Keratinocyte (primary cell): ENCODE results near the gene UNG. TPM values are rescaled to one million over a fixed set of nuclear protein-coding genes. Genes with fewer than 3 reads are reported as not detected.

Source experiments
- DNase-seq: peaks from one replicate; pipeline ENCODE4 v3.0.0-alpha.2; 2011; ENCODE audit warnings: low read depth, missing footprints, low spot score
- FAIRE-seq: peaks from 2 replicates; lab custom pipeline; 2011; peaks lifted over from hg19 to GRCh38; lab: Jason Lieb, UNC
- H2AFZ ChIP-seq: 2 replicates; pipeline ENCODE4 v1.6.0; 2012; ENCODE audit warnings: low read length, control low read depth, inconsistent platforms; ENCODE audit not compliant: control insufficient read depth
- H3K27ac ChIP-seq: 2 replicates; pipeline ENCODE4 v1.5.1; 2011; ENCODE audit warnings: low read length; ENCODE audit not compliant: control insufficient read depth, insufficient read depth
- H3K27me3 ChIP-seq: 3 replicates; pipeline ENCODE4 v1.6.0; 2011; ENCODE audit warnings: low read length; ENCODE audit not compliant: control insufficient read depth, insufficient read depth; ENCODE audit errors: extremely low read depth
- H3K36me3 ChIP-seq, 2 experiments: 2 replicates in 1 of 2; 3 replicates in 1 of 2; pipeline ENCODE4 v1.5.1; 2011; ENCODE audit warnings: low read length in 2 of 2, mild to moderate bottlenecking in 1 of 2; ENCODE audit not compliant: control insufficient read depth in 2 of 2, insufficient read depth in 2 of 2; ENCODE audit errors: extremely low read depth in 1 of 2
- H3K4me1 ChIP-seq: 3 replicates; pipeline ENCODE4 v1.5.1; 2011; ENCODE audit warnings: low read length; ENCODE audit not compliant: control insufficient read depth, insufficient read depth; ENCODE audit errors: extremely low read depth
- H3K4me2 ChIP-seq: 3 replicates; pipeline ENCODE4 v1.6.0; 2011; ENCODE audit warnings: low read depth, low read length; ENCODE audit not compliant: control insufficient read depth, insufficient read depth; ENCODE audit errors: extremely low read depth
- H3K4me3 ChIP-seq, 3 experiments: fragments of 200-600 bp in 1 of 3; sonication (generic) in 1 of 3; 2 replicates in 2 of 3; 3 replicates in 1 of 3; pipeline ENCODE4 v1.5.1; 2011 to 2016; ENCODE audit warnings: low read length in 3 of 3, mild to moderate bottlenecking in 3 of 3, control low read depth in 2 of 3, inconsistent platforms in 1 of 3, low read depth in 1 of 3, mixed read lengths in 1 of 3, mixed run types in 1 of 3, moderate library complexity in 1 of 3; ENCODE audit not compliant: control insufficient read depth in 2 of 3, insufficient read depth in 2 of 3; ENCODE audit errors: extremely low read depth in 1 of 3
- H3K79me2 ChIP-seq: 2 replicates; pipeline ENCODE4 v1.6.0; 2012; ENCODE audit warnings: low read length; ENCODE audit not compliant: control insufficient read depth, insufficient read depth
- H3K9ac ChIP-seq: 3 replicates; pipeline ENCODE4 v1.6.0; 2011; ENCODE audit warnings: low read length; ENCODE audit not compliant: control insufficient read depth, insufficient read depth; ENCODE audit errors: extremely low read depth
- H3K9me1 ChIP-seq: 3 replicates; pipeline ENCODE4 v1.6.0; 2011; ENCODE audit warnings: low read length; ENCODE audit not compliant: control insufficient read depth, insufficient read depth; ENCODE audit errors: extremely low read depth
- H3K9me3 ChIP-seq: 2 replicates; pipeline ENCODE4 v1.5.1; 2012; ENCODE audit warnings: low read depth, low read length; ENCODE audit not compliant: control insufficient read depth
- H4K20me1 ChIP-seq: 3 replicates; pipeline ENCODE4 v1.6.0; 2011; ENCODE audit warnings: low read length; ENCODE audit not compliant: control insufficient read depth, insufficient read depth; ENCODE audit errors: extremely low read depth
- EZH2 ChIP-seq: IDR thresholded peaks from one replicate; pipeline ENCODE4 v1.6.1; 2012; ENCODE audit warnings: inconsistent platforms, mild to moderate bottlenecking, low read length, moderate library complexity
- dilution Hi-C: fragments of 300-500 bp; cut with MboI; formaldehyde crosslinking; loops from one replicate; pipeline ENCODE4 v1.7.0; 2020; ENCODE audit warnings: low sequenced_read_pairs; ENCODE audit not compliant: extremely low pct_ligation_motif_present
- polyA plus RNA-seq, 5 experiments: library from polyadenylated mRNA; depleted of rRNA in 3 of 5; stranded (reverse) in 3 of 5; stranded (forward) in 1 of 5; unstranded in 1 of 5; fragments of >200 nt; gene quantifications; 1 replicate in 1 of 5; 2 replicates in 3 of 5; 3 replicates in 1 of 5; pipeline versions ENCODE4 v1.2.1 to v1.2.3, GENCODE V29; 2011 to 2012; ENCODE audit warnings: missing spikeins in 2 of 5, low read depth in 1 of 5, low replicate concordance in 1 of 5
- TF ChIP-seq, protein P1 (sequence below), 3 experiments: IDR thresholded peaks in 1 of 3; conservative IDR thresholded peaks in 1 of 3; optimal IDR thresholded peaks in 1 of 3; 2 replicates in 2 of 3; 3 replicates in 1 of 3; pipeline versions ENCODE3 to v1.5.1; 2011; ENCODE audit warnings: low read length in 3 of 3, mild to moderate bottlenecking in 3 of 3, moderate library complexity in 2 of 3, control low read depth in 1 of 3, inconsistent platforms in 1 of 3; ENCODE audit not compliant: insufficient read depth in 2 of 3; ENCODE audit errors: extremely low read depth in 1 of 3

Gene UNG
- polyA plus RNA-seq, 1 donor (not counting 4 experiments of a cell fraction or from before 2014, with no cell fraction given): 26.3 TPM

DNA sequence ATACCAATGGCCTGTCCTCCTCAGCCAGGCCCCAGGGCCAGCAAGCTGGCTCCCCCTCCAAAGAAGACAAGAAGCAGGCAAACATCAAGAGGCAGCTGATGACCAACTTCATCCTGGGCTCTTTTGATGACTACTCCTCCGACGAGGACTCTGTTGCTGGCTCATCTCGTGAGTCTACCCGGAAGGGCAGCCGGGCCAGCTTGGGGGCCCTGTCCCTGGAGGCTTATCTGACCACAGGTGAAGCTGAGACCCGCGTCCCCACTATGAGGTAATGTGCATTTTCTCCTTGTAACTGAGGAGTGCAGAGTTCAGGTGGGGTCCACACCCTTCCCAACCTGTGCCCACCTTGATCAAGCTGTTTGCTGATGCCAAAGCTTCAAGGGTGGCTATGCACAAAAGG is 42.4 kb downstream of the UNG start:
- Histone ChIP-seq H3K4me2 (no peak overlapping the region), H4K20me1 (no peaks in the 10 kb centered on the region), H3K4me3 (no peak overlapping the region), H3K9me3 (no peaks in the 10 kb centered on the region), H3K79me2 (no peaks in the 10 kb centered on the region), H3K9ac (no peak overlapping the region), H3K36me3 (no peaks in the 10 kb centered on the region), H3K4me1 (no peaks in the 10 kb centered on the region), H3K27ac (no peak overlapping the region), H2AFZ (no peak overlapping the region), H3K9me1 (no peaks in the 10 kb centered on the region), H3K27me3 (no peaks in the 10 kb centered on the region)
- dilution Hi-C loops: no loop called here
- TF ChIP-seq, protein P1, sequence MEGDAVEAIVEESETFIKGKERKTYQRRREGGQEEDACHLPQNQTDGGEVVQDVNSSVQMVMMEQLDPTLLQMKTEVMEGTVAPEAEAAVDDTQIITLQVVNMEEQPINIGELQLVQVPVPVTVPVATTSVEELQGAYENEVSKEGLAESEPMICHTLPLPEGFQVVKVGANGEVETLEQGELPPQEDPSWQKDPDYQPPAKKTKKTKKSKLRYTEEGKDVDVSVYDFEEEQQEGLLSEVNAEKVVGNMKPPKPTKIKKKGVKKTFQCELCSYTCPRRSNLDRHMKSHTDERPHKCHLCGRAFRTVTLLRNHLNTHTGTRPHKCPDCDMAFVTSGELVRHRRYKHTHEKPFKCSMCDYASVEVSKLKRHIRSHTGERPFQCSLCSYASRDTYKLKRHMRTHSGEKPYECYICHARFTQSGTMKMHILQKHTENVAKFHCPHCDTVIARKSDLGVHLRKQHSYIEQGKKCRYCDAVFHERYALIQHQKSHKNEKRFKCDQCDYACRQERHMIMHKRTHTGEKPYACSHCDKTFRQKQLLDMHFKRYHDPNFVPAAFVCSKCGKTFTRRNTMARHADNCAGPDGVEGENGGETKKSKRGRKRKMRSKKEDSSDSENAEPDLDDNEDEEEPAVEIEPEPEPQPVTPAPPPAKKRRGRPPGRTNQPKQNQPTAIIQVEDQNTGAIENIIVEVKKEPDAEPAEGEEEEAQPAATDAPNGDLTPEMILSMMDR (optimal IDR thresholded peaks at IDR 0.05 in 1 of 3, IDR thresholded peaks at IDR 0.05 in 1 of 3, conservative IDR thresholded peaks at IDR 0.05 in 1 of 3; ENCODE audit: extremely low read depth in 1 of 3, insufficient read depth in 2 of 3, low read length in 3 of 3): no peak
- TF ChIP-seq EZH2: no peak
- DNase-seq: no peak
- FAIRE-seq: no peak

- H3K79me2 ChIP-seq: no peaks in the 10 kb centered on the region
- dilution Hi-C loops: no loop called here
- no peak overlapping the region for H3K27ac ChIP-seq
- no peak overlapping the region for H2AFZ ChIP-seq
- no peak overlapping the region for H3K9ac ChIP-seq
- H3K9me1 ChIP-seq: no peaks in the 10 kb centered on the region
- no peaks in the 10 kb centered on the region for H3K4me1 ChIP-seq
- H3K9me3 ChIP-seq: no peaks in the 10 kb centered on the region
- DNase-seq: no peak
- no peak overlapping the region for H3K4me2 ChIP-seq
- TF ChIP-seq, protein P1 (optimal IDR thresholded peaks at IDR 0.05 in 1 of 3, IDR thresholded peaks at IDR 0.05 in 1 of 3, conservative IDR thresholded peaks at IDR 0.05 in 1 of 3; ENCODE audit: extremely low read depth in 1 of 3, insufficient read depth in 2 of 3, low read length in 3 of 3): no peak
- TF ChIP-seq EZH2: no peak
- no peaks in the 10 kb centered on the region for H3K27me3 ChIP-seq
- H4K20me1 ChIP-seq: no peaks in the 10 kb centered on the region
- H3K36me3 ChIP-seq: no peaks in the 10 kb centered on the region
- no peak overlapping the region for H3K4me3 ChIP-seq
- no peak for FAIRE-seq
These were observed 43.2 kb downstream of the UNG start for GRCh38 chr12:109140560-109140959.
